ENCODE results near the gene C9orf78. TPM values are rescaled to one million over a fixed set of nuclear protein-coding genes. Genes with fewer than 3 reads are reported as not detected.

C9orf78 gene
- total RNA-seq, 4 donors from 2014 or later: 30.2 to 42.2 (median 36.2) TPM

DNA sequence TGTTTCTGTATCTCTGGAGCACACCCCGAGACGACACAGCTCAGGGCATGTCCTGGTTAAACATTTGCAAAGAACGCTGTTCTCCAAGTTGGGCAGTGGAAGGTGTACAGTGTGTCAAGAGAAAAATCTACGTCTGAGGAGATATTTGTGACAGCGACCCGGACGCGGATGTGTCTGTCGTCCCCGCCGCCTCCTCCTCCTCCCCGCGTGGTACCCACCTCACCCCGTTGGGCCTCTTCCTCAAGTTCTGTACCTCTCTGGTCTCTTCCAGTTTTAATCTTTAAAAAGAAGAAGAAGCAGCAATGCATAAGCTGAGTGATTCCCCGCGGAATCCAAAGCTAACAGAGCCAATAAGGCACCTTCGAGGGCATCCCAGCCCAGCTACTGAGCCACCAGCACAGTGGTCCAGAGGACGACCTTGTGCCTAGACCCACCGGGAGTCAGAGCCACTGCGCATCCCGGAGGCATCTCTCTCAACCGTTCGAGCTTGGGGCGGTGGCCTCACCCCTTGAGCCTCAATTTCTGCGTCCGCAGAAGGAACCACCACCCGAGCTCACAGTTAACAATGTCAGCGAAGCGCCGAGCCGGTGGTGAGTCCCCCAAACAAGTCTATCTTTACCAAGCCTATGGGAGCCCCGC, 467 bp downstream of the C9orf78 start:
- peak overlapping the region; percentile 69 to 94 (median 76) for H3K4me3 ChIP-seq
- peak in 2 of 3 donors; percentile 50 to 66 for DNase-seq
- H3K4me1 ChIP-seq: peaks cover 0 to 33% (median 11%) of the 10 kb centered on the region in 4 donors
- no peaks in the 10 kb centered on the region for H3K27me3 ChIP-seq
- no peaks in the 10 kb centered on the region for H3K9me3 ChIP-seq
- peaks cover 0 to 37% (median 0%) of the 10 kb centered on the region in 3 donors for H3K36me3 ChIP-seq
- no peak for TF ChIP-seq POLR2A (IDR thresholded peaks at IDR 0.05)
- TF ChIP-seq, protein P1, sequence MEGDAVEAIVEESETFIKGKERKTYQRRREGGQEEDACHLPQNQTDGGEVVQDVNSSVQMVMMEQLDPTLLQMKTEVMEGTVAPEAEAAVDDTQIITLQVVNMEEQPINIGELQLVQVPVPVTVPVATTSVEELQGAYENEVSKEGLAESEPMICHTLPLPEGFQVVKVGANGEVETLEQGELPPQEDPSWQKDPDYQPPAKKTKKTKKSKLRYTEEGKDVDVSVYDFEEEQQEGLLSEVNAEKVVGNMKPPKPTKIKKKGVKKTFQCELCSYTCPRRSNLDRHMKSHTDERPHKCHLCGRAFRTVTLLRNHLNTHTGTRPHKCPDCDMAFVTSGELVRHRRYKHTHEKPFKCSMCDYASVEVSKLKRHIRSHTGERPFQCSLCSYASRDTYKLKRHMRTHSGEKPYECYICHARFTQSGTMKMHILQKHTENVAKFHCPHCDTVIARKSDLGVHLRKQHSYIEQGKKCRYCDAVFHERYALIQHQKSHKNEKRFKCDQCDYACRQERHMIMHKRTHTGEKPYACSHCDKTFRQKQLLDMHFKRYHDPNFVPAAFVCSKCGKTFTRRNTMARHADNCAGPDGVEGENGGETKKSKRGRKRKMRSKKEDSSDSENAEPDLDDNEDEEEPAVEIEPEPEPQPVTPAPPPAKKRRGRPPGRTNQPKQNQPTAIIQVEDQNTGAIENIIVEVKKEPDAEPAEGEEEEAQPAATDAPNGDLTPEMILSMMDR (IDR thresholded peaks at IDR 0.05): no peak
- peak overlapping the region; percentile 84 to 88 (median 86) for H3K27ac ChIP-seq

DNA sequence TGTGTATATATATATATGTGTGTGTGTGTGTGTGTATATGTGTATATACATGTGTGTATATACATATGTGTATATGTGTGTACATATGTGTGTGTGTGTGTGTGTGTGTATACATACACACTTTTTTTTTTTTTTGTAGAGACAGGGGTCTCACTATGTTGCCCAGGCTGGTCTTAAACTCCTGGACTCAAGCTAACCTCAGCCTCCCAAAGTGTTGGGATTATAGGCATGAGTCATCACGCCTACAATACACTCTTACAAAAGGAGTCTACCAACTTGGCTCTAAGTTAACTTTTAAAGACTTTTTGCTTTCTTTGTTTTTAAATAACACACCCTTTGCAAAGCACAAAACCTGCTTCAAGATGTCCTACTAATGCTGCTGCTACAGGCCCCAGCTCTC, 2.1 kb downstream of the C9orf78 start:
- no peak for TF ChIP-seq POLR2A (IDR thresholded peaks at IDR 0.05)
- TF ChIP-seq, protein P1 (IDR thresholded peaks at IDR 0.05): no peak
- Histone ChIP-seq H3K36me3 (peaks cover 0 to 53% (median 0%) of the 10 kb centered on the region in 3 donors), H3K4me3 (no peak overlapping the region), H3K9me3 (no peaks in the 10 kb centered on the region), H3K27ac (no peak overlapping the region), H3K27me3 (no peaks in the 10 kb centered on the region), H3K4me1 (peaks cover 0 to 29% (median 11%) of the 10 kb centered on the region in 4 donors)
- DNase-seq: no peak

DNA sequence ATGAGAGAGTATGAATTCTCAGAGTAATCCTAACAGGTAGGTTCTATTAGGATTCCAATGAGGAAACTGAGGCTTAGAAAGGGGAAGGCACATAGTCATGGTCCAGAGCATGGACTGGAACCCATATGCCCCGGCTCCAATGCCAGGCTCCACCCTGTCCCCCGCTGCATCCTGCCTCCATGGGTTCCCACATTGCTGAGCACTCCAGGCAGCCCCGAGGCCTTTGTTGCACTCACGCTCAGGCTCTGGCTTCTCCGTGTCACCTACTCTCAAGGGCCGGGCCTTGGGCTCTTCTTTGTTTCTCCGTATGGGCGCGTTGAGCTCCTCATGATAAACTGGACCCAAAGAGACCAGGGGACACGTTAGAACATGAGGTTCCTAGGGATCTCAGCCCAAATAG, 6.1 kb downstream of the C9orf78 start:
- Histone ChIP-seq H3K4me1 (peaks cover 0 to 7% (median 4%) of the 10 kb centered on the region in 4 donors), H3K36me3 (peaks cover 0 to 64% (median 0%) of the 10 kb centered on the region in 3 donors)

DNA sequence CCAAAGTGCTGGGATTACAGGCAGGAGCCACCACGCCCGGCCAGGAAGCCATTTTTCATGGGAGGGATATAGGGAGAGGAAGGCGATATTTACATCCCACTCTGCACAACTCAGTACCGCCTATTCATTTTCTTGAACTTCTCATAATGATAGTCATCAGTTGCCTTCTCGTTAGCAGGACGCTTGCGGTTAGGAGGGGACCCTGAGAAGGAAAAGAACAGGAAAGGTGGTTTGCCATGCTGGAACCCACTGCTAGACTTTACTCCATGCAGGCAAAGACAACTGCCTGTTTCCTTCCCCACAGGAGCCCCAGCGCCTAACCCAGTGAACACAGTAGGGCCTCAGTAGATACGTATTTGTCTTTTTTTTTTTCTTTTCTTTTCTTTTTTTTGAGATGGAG, 7.0 kb downstream of the C9orf78 start:
- peaks cover 0 to 3% (median 0%) of the 10 kb centered on the region in 4 donors for H3K4me1 ChIP-seq
- H3K36me3 ChIP-seq: peaks cover 0 to 60% (median 0%) of the 10 kb centered on the region in 3 donors
- DNase-seq: no peak
- H3K4me3 ChIP-seq: no peak overlapping the region
- no peak overlapping the region for H3K27ac ChIP-seq
- H3K27me3 ChIP-seq: no peaks in the 10 kb centered on the region
- TF ChIP-seq, protein P1 (IDR thresholded peaks at IDR 0.05): no peak
- TF ChIP-seq POLR2A (IDR thresholded peaks at IDR 0.05): no peak
- H3K9me3 ChIP-seq: no peaks in the 10 kb centered on the region

More for the DNA sequence above, 6.1 kb downstream of the C9orf78 start:
- no peak for DNase-seq
- no peaks in the 10 kb centered on the region for H3K9me3 ChIP-seq
- H3K4me3 ChIP-seq: no peak overlapping the region
- no peak for TF ChIP-seq POLR2A (IDR thresholded peaks at IDR 0.05)
- TF ChIP-seq, protein P1 (IDR thresholded peaks at IDR 0.05): no peak
- H3K27me3 ChIP-seq: no peaks in the 10 kb centered on the region
- no peak overlapping the region for H3K27ac ChIP-seq

DNA sequence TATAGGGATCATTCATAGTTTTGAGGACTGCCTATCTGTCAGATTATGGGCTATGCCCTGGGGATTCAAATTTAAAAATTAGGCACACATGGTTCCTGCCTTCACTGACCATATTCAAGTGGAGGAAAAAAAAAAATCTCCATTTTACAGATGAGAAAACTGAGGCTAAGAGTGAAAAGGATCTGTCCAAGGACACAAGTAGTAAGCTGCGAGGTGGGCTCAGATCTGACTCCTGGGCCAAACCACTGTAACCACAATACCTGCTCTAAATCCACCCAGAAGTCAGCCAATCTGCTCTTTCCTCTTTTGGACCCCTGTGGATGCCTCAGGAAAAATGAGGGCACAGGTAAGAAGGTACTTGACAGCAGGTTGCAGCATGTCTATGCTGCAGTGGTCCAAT, 8.3 kb downstream of the C9orf78 start:
- no peak overlapping the region for H3K27ac ChIP-seq
- no peak for TF ChIP-seq POLR2A (IDR thresholded peaks at IDR 0.05)
- TF ChIP-seq, protein P1 (IDR thresholded peaks at IDR 0.05): no peak
- H3K27me3 ChIP-seq: no peaks in the 10 kb centered on the region
- peaks cover 0 to 57% (median 0%) of the 10 kb centered on the region in 3 donors for H3K36me3 ChIP-seq
- H3K4me3 ChIP-seq: no peak overlapping the region
- H3K9me3 ChIP-seq: no peaks in the 10 kb centered on the region
- DNase-seq: no peak
- peaks cover 0 to 10% (median 0%) of the 10 kb centered on the region in 4 donors for H3K4me1 ChIP-seq

All from Peyer's patch (tissue), 4 donors.